Peyer's patch (tissue), 4 donors: ENCODE data around the gene INPP5B. TPM values are rescaled to one million over a fixed set of nuclear protein-coding genes. Genes with fewer than 3 reads are reported as not detected.

Experiments used
- DNase-seq, 3 donors: peaks; one replicate each; pipeline ENCODE4 v3.0.0-alpha.2; 2017 to 2019
- H3K27ac ChIP-seq, 4 donors: fragments of 200-600 bp; sonication (generic); one replicate each; pipeline ENCODE4 v1.5.1; 2016 to 2019
- H3K27me3 ChIP-seq, 2 donors: fragments of 200-600 bp; sonication (generic); one replicate each; pipeline ENCODE4 v1.5.1; 2019
- H3K36me3 ChIP-seq, 3 donors: fragments of 200-600 bp; sonication (generic); one replicate each; pipeline ENCODE4 v1.5.1; 2016 to 2019
- H3K4me1 ChIP-seq, 4 donors: fragments of 200-600 bp; sonication (generic); one replicate each; pipeline ENCODE4 v1.5.1; 2016 to 2019
- H3K4me3 ChIP-seq, 4 donors: fragments of 200-600 bp; sonication (generic); 1 replicate in 3 of 4; 2 replicates in 1 of 4; pipeline ENCODE4 v1.5.1; 2016 to 2019; ENCODE audit warnings: mild to moderate bottlenecking in 1 of 4
- H3K9me3 ChIP-seq, 4 donors: fragments of 200-600 bp; sonication (generic); one replicate each; pipeline ENCODE4 v1.5.1; 2016 to 2019; ENCODE audit warnings: mild to moderate bottlenecking in 1 of 4
- POLR2A ChIP-seq, 2 donors: fragments of 450-650 bp; IDR thresholded peaks; one replicate each; pipeline ENCODE4 v1.5.1; 2017; ENCODE audit warnings: antibody characterized with exemption in 2 of 2, mild to moderate bottlenecking in 2 of 2, moderate library complexity in 2 of 2
- total RNA-seq, 4 donors: library from RNA; depleted of rRNA; stranded (reverse); fragments of >200 nt; gene quantifications; one replicate each; pipeline ENCODE4 v1.1.0, GENCODE V29; 2016
- TF ChIP-seq, protein P1 (sequence below), 6 experiments: fragments of 450-650 bp in 4 of 6; fragments of 200-600 bp in 2 of 6; sonication (generic) in 1 of 6; IDR thresholded peaks; one replicate each; pipeline ENCODE4 v1.5.1; 2017 to 2019; ENCODE audit warnings: antibody characterized with exemption in 6 of 6, mild to moderate bottlenecking in 3 of 6, moderate library complexity in 1 of 6

The INPP5B gene
- total RNA-seq, 4 donors from 2014 or later: 24.7 to 56.9 (median 35.3) TPM

- TF ChIP-seq POLR2A (IDR thresholded peaks at IDR 0.05): no peak
- H3K27ac ChIP-seq: no peak overlapping the region
- no peaks in the 10 kb centered on the region for H3K27me3 ChIP-seq
- peaks cover 0 to 10% (median 0%) of the 10 kb centered on the region in 4 donors for H3K4me1 ChIP-seq
- H3K9me3 ChIP-seq: no peaks in the 10 kb centered on the region
- H3K4me3 ChIP-seq: no peak overlapping the region
- H3K36me3 ChIP-seq: peaks cover 0 to 41% (median 0%) of the 10 kb centered on the region in 3 donors
- no peak for DNase-seq
Observed at GRCh38 chr1:37841652-37842051, 105.2 kb downstream of the INPP5B start.

DNA sequence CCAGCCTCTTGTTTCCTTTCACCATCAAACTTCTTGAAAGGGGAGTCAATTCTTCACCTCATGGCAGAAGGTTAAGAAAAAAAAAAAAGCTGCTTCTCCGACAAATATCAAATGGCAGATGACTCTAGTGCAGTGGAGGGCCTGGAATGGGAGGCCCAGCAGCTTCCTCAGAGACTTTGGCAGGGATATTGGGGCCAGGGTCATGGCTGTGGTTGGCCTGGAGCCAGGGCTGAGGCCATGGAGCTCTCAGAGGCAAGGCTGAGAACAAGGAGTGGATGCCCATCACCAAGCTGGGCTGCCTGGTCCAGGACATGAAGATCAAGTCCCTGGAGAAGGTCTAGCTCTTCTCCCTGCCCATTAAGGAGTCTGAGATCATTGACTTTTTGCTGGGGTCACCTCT lies 106.1 kb downstream of the INPP5B start:
- H3K4me3 ChIP-seq: no peak overlapping the region
- no peaks in the 10 kb centered on the region for H3K9me3 ChIP-seq
- TF ChIP-seq, protein P1, sequence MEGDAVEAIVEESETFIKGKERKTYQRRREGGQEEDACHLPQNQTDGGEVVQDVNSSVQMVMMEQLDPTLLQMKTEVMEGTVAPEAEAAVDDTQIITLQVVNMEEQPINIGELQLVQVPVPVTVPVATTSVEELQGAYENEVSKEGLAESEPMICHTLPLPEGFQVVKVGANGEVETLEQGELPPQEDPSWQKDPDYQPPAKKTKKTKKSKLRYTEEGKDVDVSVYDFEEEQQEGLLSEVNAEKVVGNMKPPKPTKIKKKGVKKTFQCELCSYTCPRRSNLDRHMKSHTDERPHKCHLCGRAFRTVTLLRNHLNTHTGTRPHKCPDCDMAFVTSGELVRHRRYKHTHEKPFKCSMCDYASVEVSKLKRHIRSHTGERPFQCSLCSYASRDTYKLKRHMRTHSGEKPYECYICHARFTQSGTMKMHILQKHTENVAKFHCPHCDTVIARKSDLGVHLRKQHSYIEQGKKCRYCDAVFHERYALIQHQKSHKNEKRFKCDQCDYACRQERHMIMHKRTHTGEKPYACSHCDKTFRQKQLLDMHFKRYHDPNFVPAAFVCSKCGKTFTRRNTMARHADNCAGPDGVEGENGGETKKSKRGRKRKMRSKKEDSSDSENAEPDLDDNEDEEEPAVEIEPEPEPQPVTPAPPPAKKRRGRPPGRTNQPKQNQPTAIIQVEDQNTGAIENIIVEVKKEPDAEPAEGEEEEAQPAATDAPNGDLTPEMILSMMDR (IDR thresholded peaks at IDR 0.05): no peak
- TF ChIP-seq POLR2A (IDR thresholded peaks at IDR 0.05): no peak
- peaks cover 0 to 49% (median 0%) of the 10 kb centered on the region in 3 donors for H3K36me3 ChIP-seq
- no peak for DNase-seq
- H3K4me1 ChIP-seq: peaks cover 0 to 6% (median 0%) of the 10 kb centered on the region in 4 donors
- no peaks in the 10 kb centered on the region for H3K27me3 ChIP-seq
- no peak overlapping the region for H3K27ac ChIP-seq

DNA sequence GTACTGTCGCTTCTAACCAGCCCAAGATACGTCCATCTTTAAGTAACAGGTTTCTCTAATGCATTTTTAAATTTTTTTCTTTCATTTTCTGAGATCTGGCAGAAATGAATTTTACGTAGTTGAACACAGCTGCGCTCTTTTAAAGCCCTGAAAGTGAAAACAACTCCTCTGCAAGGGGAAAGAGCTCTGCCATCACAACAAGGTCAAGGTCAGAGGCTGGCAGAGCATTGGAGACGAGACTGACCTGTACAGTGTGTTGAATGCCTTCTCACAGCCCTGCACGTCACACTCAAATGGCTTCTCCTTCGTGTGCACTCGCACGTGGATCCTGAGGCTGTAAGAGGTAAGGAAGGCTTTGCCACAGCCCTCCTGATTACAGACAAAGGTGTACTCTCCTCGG lies 107.2 kb downstream of the INPP5B start:
- TF ChIP-seq POLR2A (IDR thresholded peaks at IDR 0.05): no peak
- TF ChIP-seq, protein P1 (IDR thresholded peaks at IDR 0.05): no peak
- Histone ChIP-seq H3K27ac (no peak overlapping the region), H3K27me3 (no peaks in the 10 kb centered on the region), H3K36me3 (peaks cover 0 to 59% (median 0%) of the 10 kb centered on the region in 3 donors), H3K4me3 (no peak overlapping the region), H3K9me3 (no peaks in the 10 kb centered on the region), H3K4me1 (no peaks in the 10 kb centered on the region)
- no peak for DNase-seq

GRCh38 chr1:37836788-37837187 lies 110.1 kb downstream of the INPP5B start:
- H3K4me1 ChIP-seq: no peaks in the 10 kb centered on the region
- DNase-seq: no peak
- peaks cover 0 to 88% (median 0%) of the 10 kb centered on the region in 3 donors for H3K36me3 ChIP-seq
- no peaks in the 10 kb centered on the region for H3K9me3 ChIP-seq
- H3K27ac ChIP-seq: no peak overlapping the region
- H3K4me3 ChIP-seq: no peak overlapping the region
- no peak for TF ChIP-seq POLR2A (IDR thresholded peaks at IDR 0.05)
- TF ChIP-seq, protein P1 (IDR thresholded peaks at IDR 0.05): no peak
- H3K27me3 ChIP-seq: no peaks in the 10 kb centered on the region

GRCh38 chr1:37831809-37832208 lies 115.0 kb downstream of the INPP5B start:
- TF ChIP-seq POLR2A (IDR thresholded peaks at IDR 0.05): no peak
- TF ChIP-seq, protein P1 (IDR thresholded peaks at IDR 0.05): no peak
- Histone ChIP-seq H3K27me3 (no peaks in the 10 kb centered on the region), H3K36me3 (peaks cover 0 to 75% (median 0%) of the 10 kb centered on the region in 3 donors), H3K27ac (no peak overlapping the region), H3K4me1 (no peaks in the 10 kb centered on the region), H3K4me3 (no peak overlapping the region), H3K9me3 (no peaks in the 10 kb centered on the region)
- DNase-seq: no peak

- TF ChIP-seq POLR2A (IDR thresholded peaks at IDR 0.05): no peak
- TF ChIP-seq, protein P1 (IDR thresholded peaks at IDR 0.05): no peak
- no peaks in the 10 kb centered on the region for H3K4me1 ChIP-seq
- H3K4me3 ChIP-seq: no peak overlapping the region
- DNase-seq: no peak
- no peaks in the 10 kb centered on the region for H3K27me3 ChIP-seq
- H3K27ac ChIP-seq: no peak overlapping the region
- H3K9me3 ChIP-seq: no peaks in the 10 kb centered on the region
- H3K36me3 ChIP-seq: peaks cover 0 to 73% (median 0%) of the 10 kb centered on the region in 3 donors
Observed at GRCh38 chr1:37831109-37831508, 115.7 kb downstream of the INPP5B start.
